Measurements from ENCODE around the gene CXXC5. TPM values are rescaled to one million over a fixed set of nuclear protein-coding genes. Genes with fewer than 3 reads are reported as not detected.
"Not testable (repeated sequence)": the region's sequence is repeated elsewhere in the genome, so short reads cannot be mapped to it uniquely, and the experiment has no call there.

CXXC5 gene
- total and polyA plus RNA-seq, 7 donors = 15.7 to 30.0 (median 19.9) TPM

- 94% methylated on average over 8 of the region's 8 CpGs for WGBS, 2 donors
- H3K4me1 ChIP-seq = peaks cover 0 to 8% (median 5%) of the 10 kb centered on the region in 4 donors
- H3K4me3 ChIP-seq = no peak overlapping the region
- H3K27me3 ChIP-seq = no peaks in the 10 kb centered on the region
- no peaks in the 10 kb centered on the region for H3K9me3 ChIP-seq
- TF ChIP-seq POLR2A (IDR thresholded peaks at IDR 0.05) = no peak
- no peak for TF ChIP-seq POLR2AphosphoS5 (IDR thresholded peaks at IDR 0.05)
- TF ChIP-seq CTCF (IDR thresholded peaks at IDR 0.05) = no peak
- TF ChIP-seq EP300 (IDR thresholded peaks at IDR 0.05) = no peak
- no peak overlapping the region for H3K27ac ChIP-seq
- DNase-seq = no peak
- peaks cover 0 to 40% (median 11%) of the 10 kb centered on the region in 4 donors for H3K36me3 ChIP-seq
- intact Hi-C loops (cut with DNase I) = loop anchor here (10.0 kb wide), 1 partner anchor 181 kb away; no protein-coding TSS in a partner anchor
Observed at GRCh38 chr5:139605887-139606286, 42.3 kb upstream of the CXXC5 start.

GRCh38 chr5:139611703-139612584, 36.2 kb upstream of the CXXC5 start:
- Histone ChIP-seq H3K4me1 (peaks cover 0 to 19% (median 9%) of the 10 kb centered on the region in 4 donors), H3K4me3 (no peak overlapping the region), H3K27me3 (no peaks in the 10 kb centered on the region), H3K36me3 (peaks cover 0 to 32% (median 3%) of the 10 kb centered on the region in 4 donors), H3K27ac (no peak overlapping the region), H3K9me3 (no peaks in the 10 kb centered on the region)
- TF ChIP-seq EP300 (IDR thresholded peaks at IDR 0.05) (no peak), POLR2A (IDR thresholded peaks at IDR 0.05) (no peak), POLR2AphosphoS5 (IDR thresholded peaks at IDR 0.05) (no peak), CTCF (IDR thresholded peaks at IDR 0.05) (no peak)
- no peak for DNase-seq
- 86 to 89% methylated on average over 5 of the region's 5 CpGs for WGBS, 2 donors
- intact Hi-C loops (cut with DNase I) = no loop called here

- H3K27me3 ChIP-seq = no peaks in the 10 kb centered on the region
- no peak overlapping the region for H3K27ac ChIP-seq
- H3K36me3 ChIP-seq = peaks cover 0 to 94% (median 10%) of the 10 kb centered on the region in 4 donors
- TF ChIP-seq POLR2A (IDR thresholded peaks at IDR 0.05) = no peak
- TF ChIP-seq CTCF (IDR thresholded peaks at IDR 0.05) = no peak
- no peak for TF ChIP-seq EP300 (IDR thresholded peaks at IDR 0.05)
- TF ChIP-seq POLR2AphosphoS5 (IDR thresholded peaks at IDR 0.05) = no peak
- intact Hi-C loops (cut with DNase I) = no loop called here
- no peak for DNase-seq
- no peaks in the 10 kb centered on the region for H3K9me3 ChIP-seq
- H3K4me3 ChIP-seq = no peak overlapping the region
- peaks cover 0 to 6% (median 0%) of the 10 kb centered on the region in 4 donors for H3K4me1 ChIP-seq
- WGBS, 2 donors = 81 to 89% methylated on average over 5 of the region's 5 CpGs
Observed at GRCh38 chr5:139619861-139620260, 28.3 kb upstream of the CXXC5 start.

GRCh38 chr5:139625398-139625797, 22.8 kb upstream of the CXXC5 start:
- intact Hi-C loops (cut with DNase I); H3K4me3 ChIP-seq: not testable (repeated sequence)

GRCh38 chr5:139630855-139631254, 17.3 kb upstream of the CXXC5 start:
- H3K27ac ChIP-seq = no peak overlapping the region
- no peak overlapping the region for H3K4me3 ChIP-seq
- H3K9me3 ChIP-seq = no peaks in the 10 kb centered on the region
- DNase-seq = peak; percentile 24
- peaks cover 0 to 20% (median 12%) of the 10 kb centered on the region in 4 donors for H3K36me3 ChIP-seq
- H3K27me3 ChIP-seq = no peaks in the 10 kb centered on the region
- TF ChIP-seq EP300 (IDR thresholded peaks at IDR 0.05) (no peak), POLR2AphosphoS5 (IDR thresholded peaks at IDR 0.05) (no peak), POLR2A (IDR thresholded peaks at IDR 0.05) (no peak), CTCF (IDR thresholded peaks at IDR 0.05) (no peak)
- H3K4me1 ChIP-seq = peaks cover 0 to 9% (median 4%) of the 10 kb centered on the region in 4 donors
- intact Hi-C loops (cut with DNase I) = no loop called here

More at GRCh38 chr5:139625398-139625797, 22.8 kb upstream of the CXXC5 start:
- H3K27ac ChIP-seq, H3K4me1 ChIP-seq, H3K27me3 ChIP-seq, H3K9me3 ChIP-seq, DNase-seq: not testable (repeated sequence)
- peaks cover 0 to 64% (median 21%) of the 10 kb centered on the region in 4 donors for H3K36me3 ChIP-seq
- 96 to 97% methylated on average over 5 of the region's 5 CpGs for WGBS, 2 donors

All from sigmoid colon (tissue), 7 donors.